ENCODE measurements around the gene FITM2. TPM values are rescaled to one million over a fixed set of nuclear protein-coding genes. Genes with fewer than 3 reads are reported as not detected.

Gene FITM2
- total and polyA plus RNA-seq, 10 of the 15 experiments (the other 5 are each of a cell fraction or from before 2014, with no cell fraction given), result 0.46 to 1.9 (median 1.6) TPM

- ChIA-PET CTCF (no interaction called here), SMC1A (ENCODE audit: uncharacterized antibody, unreplicated experiment) (no interaction called here), RAD21 (ENCODE audit: unreplicated experiment) (no interaction called here), POLR2A (no interaction called here)
- H3K9me3 ChIP-seq (replicated peaks; ENCODE audit: control insufficient read depth, insufficient read depth, low read length), result no peaks in the 10 kb centered on the region; the same call in 2 of the 3 replicates
- TF ChIP-seq SRF (IDR thresholded peaks at IDR 0.05; ENCODE audit: low read depth in 2 of 2, low read length in 2 of 2) (no peak), IKZF2 (IDR thresholded peaks at IDR 0.05) (no peak), RUNX3 (IDR thresholded peaks at IDR 0.05; ENCODE audit: low read length) (no peak), ZBTB40 (IDR thresholded peaks at IDR 0.05; ENCODE audit: borderline replicate concordance) (no peak), POLR2AphosphoS5 (IDR thresholded peaks at IDR 0.05; ENCODE audit: low read length) (no peak), ZBTB11 (CRISPR knock-in tag; IDR thresholded peaks at IDR 0.05) (no peak), NR2F1 (conservative IDR thresholded peaks at IDR 0.05) (no peak)
- H3K9ac ChIP-seq (ENCODE audit: control insufficient read depth, insufficient read depth, low read length), result no peak overlapping the region
- H3K4me2 ChIP-seq (ENCODE audit: control insufficient read depth, insufficient read depth), result no peak overlapping the region
- WGBS (ENCODE audit: insufficient coverage, insufficient replicate concordance, low lambda C conversion rate, missing lambda C conversion rate), result 46% methylated on average over 7 of the region's 7 CpGs
- H3K36me3 ChIP-seq (ENCODE audit: control insufficient read depth in 2 of 2, insufficient read depth in 2 of 2, low read length in 1 of 2), result no peaks in the 10 kb centered on the region
- H3K27me3 ChIP-seq (replicated peaks in 1 of 2; ENCODE audit: control insufficient read depth in 2 of 2, insufficient read depth in 2 of 2, low read length in 1 of 2), result no peaks in the 10 kb centered on the region
- ATAC-seq (no peak), DNase-seq (ENCODE audit: low read depth, low spot score) (no peak), FAIRE-seq (no peak)
- H3K27ac ChIP-seq (ENCODE audit: control insufficient read depth, insufficient read depth), result no peak overlapping the region
- intact Hi-C loops (cut with micrococcal nuclease; ENCODE audit: unreplicated experiment), result no loop called here
- no peaks in the 10 kb centered on the region for H4K20me1 ChIP-seq (ENCODE audit: control insufficient read depth, insufficient read depth)
- H3K4me1 ChIP-seq (ENCODE audit: control insufficient read depth, insufficient read depth, low read length), result no peaks in the 10 kb centered on the region
- H2AFZ ChIP-seq (ENCODE audit: control insufficient read depth, low read depth, low read length), result no peak overlapping the region
- in situ Hi-C loops (cut with MboI), result no loop called here
- no peak overlapping the region for H3K4me3 ChIP-seq
- BruUV-seq (replicated peaks), result no TSS peak
- H3K79me2 ChIP-seq (ENCODE audit: control insufficient read depth, insufficient read depth, low read length), result no peaks in the 10 kb centered on the region
Measured at GRCh38 chr20:44291754-44292153, 19.2 kb downstream of the FITM2 start.

Data from GM12878 (cell line).